ENCODE results near the gene PCDHB10.

DNA sequence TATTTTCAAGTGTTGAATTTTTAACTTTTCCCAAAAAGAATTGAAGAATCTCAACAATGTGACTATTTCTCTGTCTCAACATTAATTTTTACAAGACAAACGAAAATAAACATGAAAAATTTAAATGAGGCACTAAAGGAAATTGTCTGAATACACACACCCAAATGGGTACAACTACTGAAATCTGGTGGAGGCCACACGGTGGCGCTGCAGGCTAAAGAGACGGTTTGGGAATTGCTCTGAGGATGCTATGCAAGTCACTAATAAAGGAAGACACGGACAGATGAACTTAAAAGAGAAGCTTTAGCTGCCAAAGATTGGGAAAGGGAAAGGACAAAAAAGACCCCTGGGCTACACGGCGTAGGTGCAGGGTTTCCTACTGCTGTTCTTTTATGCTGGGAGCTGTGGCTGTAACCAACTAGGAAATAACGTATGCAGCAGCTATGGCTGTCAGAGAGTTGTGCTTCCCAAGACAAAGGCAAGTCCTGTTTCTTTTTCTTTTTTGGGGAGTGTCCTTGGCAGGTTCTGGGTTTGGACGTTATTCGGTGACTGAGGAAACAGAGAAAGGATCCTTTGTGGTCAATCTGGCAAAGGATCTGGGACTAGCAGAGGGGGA, at the start of gene PCDHB10:
- TF ChIP-seq, protein P1, sequence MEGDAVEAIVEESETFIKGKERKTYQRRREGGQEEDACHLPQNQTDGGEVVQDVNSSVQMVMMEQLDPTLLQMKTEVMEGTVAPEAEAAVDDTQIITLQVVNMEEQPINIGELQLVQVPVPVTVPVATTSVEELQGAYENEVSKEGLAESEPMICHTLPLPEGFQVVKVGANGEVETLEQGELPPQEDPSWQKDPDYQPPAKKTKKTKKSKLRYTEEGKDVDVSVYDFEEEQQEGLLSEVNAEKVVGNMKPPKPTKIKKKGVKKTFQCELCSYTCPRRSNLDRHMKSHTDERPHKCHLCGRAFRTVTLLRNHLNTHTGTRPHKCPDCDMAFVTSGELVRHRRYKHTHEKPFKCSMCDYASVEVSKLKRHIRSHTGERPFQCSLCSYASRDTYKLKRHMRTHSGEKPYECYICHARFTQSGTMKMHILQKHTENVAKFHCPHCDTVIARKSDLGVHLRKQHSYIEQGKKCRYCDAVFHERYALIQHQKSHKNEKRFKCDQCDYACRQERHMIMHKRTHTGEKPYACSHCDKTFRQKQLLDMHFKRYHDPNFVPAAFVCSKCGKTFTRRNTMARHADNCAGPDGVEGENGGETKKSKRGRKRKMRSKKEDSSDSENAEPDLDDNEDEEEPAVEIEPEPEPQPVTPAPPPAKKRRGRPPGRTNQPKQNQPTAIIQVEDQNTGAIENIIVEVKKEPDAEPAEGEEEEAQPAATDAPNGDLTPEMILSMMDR (IDR thresholded peaks at IDR 0.05), result peak in 2 of 4 experiments; percentile 5 to 11
- no peak for TF ChIP-seq POLR2AphosphoS5 (IDR thresholded peaks at IDR 0.05)
- TF ChIP-seq POLR2A (IDR thresholded peaks at IDR 0.05), result no peak
- no peak for TF ChIP-seq EP300 (IDR thresholded peaks at IDR 0.05)
